OCI-LY7 (cell line): ENCODE data around the gene DISC1.

Experiments
- CTCF ChIP-seq: fragments of 200-600 bp; sonication (generic); conservative IDR thresholded peaks from 2 replicates; pipeline ENCODE4 v1.5.1; 2014; ENCODE audit warnings: mild to moderate bottlenecking, antibody characterized with exemption, low read length, moderate library complexity, mixed read lengths
- EZH2phosphoT487 ChIP-seq: fragments of 200-600 bp; sonication (generic); IDR thresholded peaks from 2 replicates; pipeline ENCODE4 v1.6.1; 2018; ENCODE audit warnings: low read depth, borderline replicate concordance, mild to moderate bottlenecking, mixed run types, antibody characterized with exemption, low read length, moderate library complexity, mixed read lengths

- TF ChIP-seq CTCF: no peak
- TF ChIP-seq EZH2phosphoT487: no peak
These were observed 297.0 kb downstream of the DISC1 start for GRCh38 chr1:231923491-231924041.
